ENCODE measurements around the gene PCDHGB7. TPM values are rescaled to one million over a fixed set of nuclear protein-coding genes. Genes with fewer than 3 reads are reported as not detected.
"Not testable (repeated sequence)": the region's sequence is repeated elsewhere in the genome, so short reads cannot be mapped to it uniquely, and the experiment has no call there.

PCDHGB7 gene
- total RNA-seq, 1 donor from 2014 or later: 0.13 TPM

DNA sequence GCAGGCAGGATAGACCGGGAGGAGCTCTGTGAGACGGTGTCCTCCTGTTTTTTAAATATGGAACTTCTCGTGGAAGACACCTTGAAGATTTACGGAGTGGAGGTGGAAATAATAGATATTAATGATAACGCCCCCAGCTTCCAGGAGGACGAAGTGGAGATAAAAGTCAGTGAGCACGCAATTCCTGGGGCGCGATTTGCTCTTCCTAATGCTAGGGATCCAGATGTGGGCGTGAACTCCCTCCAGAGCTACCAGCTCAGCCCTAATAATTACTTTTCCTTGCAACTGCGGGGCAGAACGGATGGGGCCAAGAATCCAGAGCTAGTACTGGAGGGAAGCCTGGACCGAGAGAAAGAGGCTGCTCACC lies 4.0 kb downstream of the PCDHGB7 start:
- intact Hi-C loops (cut with micrococcal nuclease): loop anchor here (5.0 kb wide), 5 partner anchors 34 to 189 kb away; partner anchors contain the start of genes PCDHGA2, PCDHGA5, PCDHGB4 and PCDHGC3
- Mint-ChIP-seq H3K4me3 (peak overlapping the region; percentile 86), H3K36me3 (ENCODE audit: low read depth) (peaks cover 9% of the 10 kb centered on the region), H3K27me3 (ENCODE audit: insufficient read depth) (peaks cover 46% of the 10 kb centered on the region), H3K4me1 (ENCODE audit: low read depth) (peaks cover 14% of the 10 kb centered on the region), H3K27ac (peak overlapping the region; percentile 55), H3K9me3 (peaks cover 29% of the 10 kb centered on the region)
- no peak for DNase-seq (ENCODE audit: low spot score)

DNA sequence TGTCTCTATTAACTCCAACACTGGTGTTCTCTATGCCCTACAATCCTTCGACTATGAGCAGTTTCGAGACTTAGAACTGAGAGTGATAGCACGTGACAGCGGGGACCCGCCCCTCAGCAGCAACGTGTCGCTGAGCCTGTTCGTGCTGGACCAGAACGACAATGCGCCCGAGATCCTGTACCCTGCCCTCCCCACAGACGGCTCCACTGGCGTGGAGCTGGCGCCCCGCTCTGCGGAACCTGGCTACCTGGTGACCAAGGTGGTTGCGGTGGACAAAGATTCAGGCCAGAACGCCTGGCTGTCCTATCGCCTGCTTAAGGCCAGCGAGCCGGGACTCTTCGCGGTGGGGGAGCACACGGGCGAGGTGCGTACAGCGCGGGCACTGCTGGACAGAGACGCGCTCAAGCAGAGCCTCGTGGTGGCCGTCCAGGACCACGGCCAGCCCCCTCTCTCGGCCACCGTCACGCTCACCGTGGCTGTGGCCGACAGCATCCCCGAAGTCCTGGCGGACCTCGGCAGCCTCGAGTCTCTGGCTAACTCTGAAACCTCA lies 5.3 kb downstream of the PCDHGB7 start:
- no peak overlapping the region for H3K4me3 Mint-ChIP-seq
- intact Hi-C loops (cut with micrococcal nuclease): loop anchor here (5.0 kb wide), 5 partner anchors 36 to 191 kb away; partner anchors contain the start of genes PCDHGA2, PCDHGA5, PCDHGB4 and PCDHGC3
- peaks cover 29% of the 10 kb centered on the region for H3K9me3 Mint-ChIP-seq
- H3K27me3 Mint-ChIP-seq (ENCODE audit: insufficient read depth): peaks cover 43% of the 10 kb centered on the region
- DNase-seq (ENCODE audit: low spot score): no peak
- peaks cover 9% of the 10 kb centered on the region for H3K36me3 Mint-ChIP-seq (ENCODE audit: low read depth)
- peaks cover 9% of the 10 kb centered on the region for H3K4me1 Mint-ChIP-seq (ENCODE audit: low read depth)
- H3K27ac Mint-ChIP-seq: no peak overlapping the region

DNA sequence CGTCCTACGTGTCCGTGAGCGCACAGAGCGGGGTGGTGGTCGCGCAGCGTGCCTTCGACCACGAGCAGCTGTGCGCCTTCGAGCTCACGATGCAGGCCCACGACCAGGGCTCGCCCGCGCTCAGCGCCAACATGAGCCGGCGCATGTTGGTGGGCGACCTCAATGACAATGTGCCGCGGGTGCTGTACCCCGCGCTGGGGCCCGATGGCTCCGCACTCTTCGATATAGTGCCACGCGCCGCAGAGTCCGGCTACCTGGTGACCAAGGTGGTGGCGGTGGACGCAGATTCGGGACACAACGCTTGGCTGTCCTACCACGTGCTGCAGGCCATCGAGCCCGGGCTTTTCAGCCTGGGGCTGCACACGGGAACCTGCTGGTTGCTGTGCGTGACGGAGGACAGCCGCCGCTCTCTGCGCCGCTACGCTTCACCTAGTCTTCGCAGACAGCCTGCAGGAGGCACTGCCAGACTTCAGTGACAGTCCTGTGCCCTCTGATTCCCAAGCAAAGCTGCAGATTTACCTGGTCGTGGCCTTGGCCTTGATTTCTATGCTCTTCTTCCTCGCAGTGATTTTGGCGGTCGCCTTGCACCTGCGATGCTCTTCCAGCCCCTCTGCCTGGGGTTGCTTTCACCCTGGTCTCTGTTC lies 10.4 kb downstream of the PCDHGB7 start:
- Mint-ChIP-seq H3K9me3 (peaks cover 28% of the 10 kb centered on the region), H3K27me3 (ENCODE audit: insufficient read depth) (peaks cover 24% of the 10 kb centered on the region), H3K4me3 (no peak overlapping the region), H3K4me1 (ENCODE audit: low read depth) (no peaks in the 10 kb centered on the region), H3K27ac (no peak overlapping the region), H3K36me3 (ENCODE audit: low read depth) (no peaks in the 10 kb centered on the region)
- intact Hi-C loops (cut with micrococcal nuclease): no loop called here
- no peak for DNase-seq (ENCODE audit: low spot score)

DNA sequence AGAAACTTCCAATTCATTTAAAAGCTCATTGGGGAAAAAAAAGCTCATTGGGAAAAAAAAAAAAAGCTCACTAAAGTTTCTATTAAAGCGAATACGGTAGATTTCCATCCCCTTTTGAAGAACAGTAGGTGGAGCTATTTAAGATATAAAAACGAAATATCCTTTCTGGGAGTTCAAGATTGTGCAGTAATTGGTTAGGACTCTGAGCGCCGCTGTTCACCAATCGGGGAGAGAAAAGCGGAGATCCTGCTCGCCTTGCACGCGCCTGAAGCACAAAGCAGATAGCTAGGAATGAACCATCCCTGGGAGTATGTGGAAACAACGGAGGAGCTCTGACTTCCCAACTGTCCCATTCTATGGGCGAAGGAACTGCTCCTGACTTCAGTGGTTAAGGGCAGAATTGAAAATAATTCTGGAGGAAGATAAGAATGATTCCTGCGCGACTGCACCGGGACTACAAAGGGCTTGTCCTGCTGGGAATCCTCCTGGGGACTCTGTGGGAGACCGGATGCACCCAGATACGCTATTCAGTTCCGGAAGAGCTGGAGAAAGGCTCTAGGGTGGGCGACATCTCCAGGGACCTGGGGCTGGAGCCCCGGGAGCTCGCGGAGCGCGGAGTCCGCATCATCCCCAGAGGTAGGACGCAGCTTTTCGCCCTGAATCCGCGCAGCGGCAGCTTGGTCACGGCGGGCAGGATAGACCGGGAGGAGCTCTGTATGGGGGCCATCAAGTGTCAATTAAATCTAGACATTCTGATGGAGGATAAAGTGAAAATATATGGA lies 13.0 kb downstream of the PCDHGB7 start, which contains the start of gene PCDHGA12:
Gene PCDHGA12, plus strand, starts transcription at position 176 of the 782 bp plus-strand sequence. Its CDS starts 253 bp downstream, at position 429.
- H3K36me3 Mint-ChIP-seq (ENCODE audit: low read depth): no peaks in the 10 kb centered on the region
- peak within 1 kb of the TSS; percentile 73 for H3K4me3 Mint-ChIP-seq
- peaks cover 17% of the 10 kb centered on the region for H3K27me3 Mint-ChIP-seq (ENCODE audit: insufficient read depth)
- H3K27ac Mint-ChIP-seq: peak within 1 kb of the TSS; percentile 67
- peaks cover 32% of the 10 kb centered on the region for H3K9me3 Mint-ChIP-seq
- intact Hi-C loops (cut with micrococcal nuclease): loop anchor here (1.0 kb wide), 1 partner anchor 83 kb away; no protein-coding TSS in a partner anchor
- H3K4me1 Mint-ChIP-seq (ENCODE audit: low read depth): no peaks in the 10 kb centered on the region
- DNase-seq (ENCODE audit: low spot score): no peak

DNA sequence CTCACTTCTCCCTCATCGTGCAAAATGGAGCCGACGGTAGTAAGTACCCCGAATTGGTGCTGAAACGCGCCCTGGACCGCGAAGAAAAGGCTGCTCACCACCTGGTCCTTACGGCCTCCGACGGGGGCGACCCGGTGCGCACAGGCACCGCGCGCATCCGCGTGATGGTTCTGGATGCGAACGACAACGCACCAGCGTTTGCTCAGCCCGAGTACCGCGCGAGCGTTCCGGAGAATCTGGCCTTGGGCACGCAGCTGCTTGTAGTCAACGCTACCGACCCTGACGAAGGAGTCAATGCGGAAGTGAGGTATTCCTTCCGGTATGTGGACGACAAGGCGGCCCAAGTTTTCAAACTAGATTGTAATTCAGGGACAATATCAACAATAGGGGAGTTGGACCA lies 13.8 kb downstream of the PCDHGB7 start:
- DNase-seq (ENCODE audit: low spot score): no peak
- Mint-ChIP-seq H3K9me3 (peaks cover 32% of the 10 kb centered on the region), H3K36me3 (ENCODE audit: low read depth) (no peaks in the 10 kb centered on the region), H3K4me1 (ENCODE audit: low read depth) (no peaks in the 10 kb centered on the region), H3K27me3 (ENCODE audit: insufficient read depth) (peaks cover 16% of the 10 kb centered on the region), H3K27ac (no peak overlapping the region), H3K4me3 (peak overlapping the region; percentile 73)
- intact Hi-C loops (cut with micrococcal nuclease): no loop called here

DNA sequence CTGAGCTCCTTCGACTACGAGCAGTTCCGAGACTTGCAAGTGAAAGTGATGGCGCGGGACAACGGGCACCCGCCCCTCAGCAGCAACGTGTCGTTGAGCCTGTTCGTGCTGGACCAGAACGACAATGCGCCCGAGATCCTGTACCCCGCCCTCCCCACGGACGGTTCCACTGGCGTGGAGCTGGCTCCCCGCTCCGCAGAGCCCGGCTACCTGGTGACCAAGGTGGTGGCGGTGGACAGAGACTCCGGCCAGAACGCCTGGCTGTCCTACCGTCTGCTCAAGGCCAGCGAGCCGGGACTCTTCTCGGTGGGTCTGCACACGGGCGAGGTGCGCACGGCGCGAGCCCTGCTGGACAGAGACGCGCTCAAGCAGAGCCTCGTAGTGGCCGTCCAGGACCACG lies 14.8 kb downstream of the PCDHGB7 start:
- H3K36me3 Mint-ChIP-seq (ENCODE audit: low read depth); H3K27ac Mint-ChIP-seq; DNase-seq (ENCODE audit: low spot score); H3K4me1 Mint-ChIP-seq (ENCODE audit: low read depth); intact Hi-C loops (cut with micrococcal nuclease); H3K4me3 Mint-ChIP-seq: not testable (repeated sequence)
- Mint-ChIP-seq H3K9me3 (peaks cover 32% of the 10 kb centered on the region), H3K27me3 (ENCODE audit: insufficient read depth) (peaks cover 16% of the 10 kb centered on the region)

DNA sequence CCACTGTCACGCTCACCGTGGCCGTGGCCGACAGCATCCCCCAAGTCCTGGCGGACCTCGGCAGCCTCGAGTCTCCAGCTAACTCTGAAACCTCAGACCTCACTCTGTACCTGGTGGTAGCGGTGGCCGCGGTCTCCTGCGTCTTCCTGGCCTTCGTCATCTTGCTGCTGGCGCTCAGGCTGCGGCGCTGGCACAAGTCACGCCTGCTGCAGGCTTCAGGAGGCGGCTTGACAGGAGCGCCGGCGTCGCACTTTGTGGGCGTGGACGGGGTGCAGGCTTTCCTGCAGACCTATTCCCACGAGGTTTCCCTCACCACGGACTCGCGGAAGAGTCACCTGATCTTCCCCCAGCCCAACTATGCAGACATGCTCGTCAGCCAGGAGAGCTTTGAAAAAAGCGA lies 15.2 kb downstream of the PCDHGB7 start:
- DNase-seq (ENCODE audit: low spot score); intact Hi-C loops (cut with micrococcal nuclease); H3K4me3 Mint-ChIP-seq; H3K4me1 Mint-ChIP-seq (ENCODE audit: low read depth); H3K27ac Mint-ChIP-seq; H3K36me3 Mint-ChIP-seq (ENCODE audit: low read depth): not testable (repeated sequence)
- Mint-ChIP-seq H3K9me3 (peaks cover 32% of the 10 kb centered on the region), H3K27me3 (ENCODE audit: insufficient read depth) (peaks cover 16% of the 10 kb centered on the region)

DNA sequence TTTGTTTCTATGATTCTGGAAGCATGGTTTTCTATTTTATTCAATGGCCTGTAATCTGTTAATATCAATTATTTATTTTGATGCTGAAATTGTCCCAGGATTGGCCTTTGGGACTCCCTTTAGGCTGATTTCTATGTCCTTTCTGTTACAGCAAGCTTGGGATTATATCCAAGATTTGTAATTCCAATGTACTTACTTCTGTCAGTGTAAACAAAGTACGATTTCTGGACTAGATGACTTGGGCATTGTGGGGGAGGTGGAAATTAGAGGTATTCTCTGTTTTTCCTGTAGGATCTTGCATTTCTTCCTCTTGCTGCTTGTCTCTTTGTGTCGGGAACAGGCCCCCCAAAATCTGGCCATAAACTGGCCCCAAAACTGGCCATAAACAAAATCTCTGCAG lies 16.5 kb downstream of the PCDHGB7 start:
- intact Hi-C loops (cut with micrococcal nuclease): loop anchor here (2.0 kb wide), 1 partner anchor 33 kb away; no protein-coding TSS in a partner anchor
- H3K4me3 Mint-ChIP-seq: no peak overlapping the region
- H3K9me3 Mint-ChIP-seq: peaks cover 26% of the 10 kb centered on the region
- DNase-seq (ENCODE audit: low spot score): no peak
- peaks cover 12% of the 10 kb centered on the region for H3K27me3 Mint-ChIP-seq (ENCODE audit: insufficient read depth)
- no peak overlapping the region for H3K27ac Mint-ChIP-seq
- H3K4me1 Mint-ChIP-seq (ENCODE audit: low read depth): no peaks in the 10 kb centered on the region
- H3K36me3 Mint-ChIP-seq (ENCODE audit: low read depth): no peaks in the 10 kb centered on the region

DNA sequence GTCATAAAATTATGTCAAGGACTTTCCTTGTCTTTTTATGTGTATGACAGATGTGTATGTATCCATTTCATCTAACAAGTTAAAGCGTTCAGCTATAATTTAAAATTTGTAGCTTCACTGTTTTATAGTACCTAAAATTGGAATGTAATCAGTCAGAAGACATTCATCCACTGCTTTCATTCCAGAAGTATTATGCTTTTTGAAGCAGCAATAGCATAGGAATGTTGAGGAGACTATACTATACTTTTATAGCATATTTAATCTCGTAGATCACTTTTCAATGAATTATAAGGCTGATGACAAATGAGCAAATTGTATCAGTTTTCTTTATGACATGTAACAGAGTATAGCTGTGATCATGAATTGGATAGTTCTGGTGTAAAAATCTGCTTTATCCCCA lies 19.7 kb downstream of the PCDHGB7 start:
- Mint-ChIP-seq H3K27ac (no peak overlapping the region), H3K4me3 (no peak overlapping the region), H3K4me1 (ENCODE audit: low read depth) (no peaks in the 10 kb centered on the region), H3K27me3 (ENCODE audit: insufficient read depth) (peaks cover 4% of the 10 kb centered on the region), H3K36me3 (ENCODE audit: low read depth) (no peaks in the 10 kb centered on the region), H3K9me3 (peaks cover 10% of the 10 kb centered on the region)
- no peak for DNase-seq (ENCODE audit: low spot score)
- intact Hi-C loops (cut with micrococcal nuclease): no loop called here

DNA sequence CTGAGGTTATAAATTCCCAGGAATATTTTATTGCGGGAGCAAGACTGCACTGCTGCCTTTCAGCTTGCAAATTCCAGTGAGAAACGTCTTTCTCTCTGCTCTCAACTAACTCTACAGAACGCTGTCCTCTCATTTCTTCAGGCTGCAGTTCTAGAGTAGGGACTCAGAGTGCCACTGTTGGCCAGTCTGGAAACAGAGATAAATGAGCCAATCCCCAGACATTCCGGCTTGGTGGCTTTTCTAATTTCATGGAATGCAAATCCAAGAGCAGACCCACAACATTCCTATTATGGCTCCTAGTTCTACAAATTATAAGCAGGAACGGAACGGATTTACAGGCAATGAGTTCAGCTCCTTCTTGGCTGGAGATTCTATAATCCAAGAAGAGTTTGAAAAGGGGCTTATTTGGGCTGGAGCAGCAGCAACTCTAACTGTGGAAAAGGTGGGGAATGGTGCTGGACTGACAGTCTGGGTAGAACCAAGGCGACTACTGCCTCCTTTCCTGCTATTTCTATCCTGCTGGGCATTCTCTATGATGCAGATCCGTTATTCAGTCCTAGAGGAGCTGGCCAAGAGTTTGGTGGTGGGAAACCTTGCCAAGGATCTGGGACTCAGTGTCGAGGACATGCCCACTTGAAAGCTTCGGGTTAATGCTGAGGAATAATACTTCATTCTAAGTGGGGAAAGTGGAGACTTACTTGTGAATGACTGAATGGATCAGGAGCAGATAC lies 22.1 kb downstream of the PCDHGB7 start:
- intact Hi-C loops (cut with micrococcal nuclease): no loop called here
- DNase-seq (ENCODE audit: low spot score): no peak
- H3K9me3 Mint-ChIP-seq: peaks cover 3% of the 10 kb centered on the region
- no peak overlapping the region for H3K27ac Mint-ChIP-seq
- H3K4me1 Mint-ChIP-seq (ENCODE audit: low read depth): no peaks in the 10 kb centered on the region
- no peaks in the 10 kb centered on the region for H3K36me3 Mint-ChIP-seq (ENCODE audit: low read depth)
- no peak overlapping the region for H3K4me3 Mint-ChIP-seq
- peaks cover 6% of the 10 kb centered on the region for H3K27me3 Mint-ChIP-seq (ENCODE audit: insufficient read depth)

DNA sequence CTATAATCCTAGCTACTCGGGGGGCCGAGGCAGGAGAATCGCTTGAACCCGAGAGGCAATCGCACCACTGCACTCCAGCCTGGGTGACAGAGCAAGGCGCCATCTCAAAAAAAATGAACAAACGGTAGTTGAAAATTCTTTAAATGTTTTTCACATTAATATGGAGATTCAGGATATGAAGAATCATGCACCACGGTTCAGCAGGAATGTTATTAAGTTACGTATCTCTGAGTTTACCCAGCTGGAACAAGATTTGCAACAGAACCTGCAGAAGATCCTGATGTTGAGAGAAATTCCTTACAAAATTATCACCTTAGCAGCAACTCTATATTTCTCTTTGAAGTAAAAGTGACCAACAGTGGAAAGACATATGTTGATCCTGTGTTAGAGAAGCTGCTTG lies 22.9 kb downstream of the PCDHGB7 start:
- H3K27me3 Mint-ChIP-seq (ENCODE audit: insufficient read depth): peaks cover 8% of the 10 kb centered on the region
- peaks cover 3% of the 10 kb centered on the region for H3K9me3 Mint-ChIP-seq
- DNase-seq (ENCODE audit: low spot score): no peak
- no peak overlapping the region for H3K4me3 Mint-ChIP-seq
- intact Hi-C loops (cut with micrococcal nuclease): no loop called here
- no peak overlapping the region for H3K27ac Mint-ChIP-seq
- H3K36me3 Mint-ChIP-seq (ENCODE audit: low read depth): no peaks in the 10 kb centered on the region
- H3K4me1 Mint-ChIP-seq (ENCODE audit: low read depth): no peaks in the 10 kb centered on the region

DNA sequence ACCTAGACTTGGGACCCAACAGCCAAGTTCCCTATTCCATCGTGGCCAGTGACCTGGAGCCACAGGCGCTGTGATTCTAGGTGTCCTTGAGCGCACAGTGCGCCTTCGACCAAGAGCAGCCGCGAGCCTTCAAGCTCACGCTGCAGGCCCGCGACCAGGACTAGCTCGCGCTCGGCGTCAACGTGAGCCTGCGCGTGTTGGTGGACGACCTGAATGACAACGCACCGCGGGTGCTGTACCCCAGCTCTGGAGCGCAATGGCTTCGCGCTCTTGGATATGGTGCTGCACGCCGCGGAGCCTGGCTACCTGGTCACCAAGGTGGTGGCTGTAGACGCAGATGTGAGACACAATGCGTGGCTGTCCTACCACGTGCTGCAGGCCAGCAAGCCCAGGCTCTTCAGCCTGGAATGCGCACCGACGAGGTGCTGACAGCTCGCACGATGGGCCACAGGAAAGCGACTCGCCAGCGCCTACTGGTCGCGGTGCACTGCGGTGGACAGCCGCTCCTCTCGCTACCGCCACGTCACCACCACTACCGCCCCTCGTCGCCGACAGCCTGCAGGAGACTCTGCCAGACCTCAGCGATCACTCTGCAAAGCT lies 24.2 kb downstream of the PCDHGB7 start:
- Mint-ChIP-seq H3K4me1 (ENCODE audit: low read depth) (no peaks in the 10 kb centered on the region), H3K27ac (no peak overlapping the region), H3K9me3 (peaks cover 3% of the 10 kb centered on the region), H3K36me3 (ENCODE audit: low read depth) (no peaks in the 10 kb centered on the region), H3K27me3 (ENCODE audit: insufficient read depth) (peaks cover 4% of the 10 kb centered on the region), H3K4me3 (no peak overlapping the region)
- intact Hi-C loops (cut with micrococcal nuclease): no loop called here
- no peak for DNase-seq (ENCODE audit: low spot score)
